Natural killer cell treated with Interleukin-12 subunit alpha and Interleukin-12 subunit beta and Interleukin-15 and Interleukin-18, amount 100 ng/mL, for 72 hours (primary cell): ENCODE results near the gene NUAK1. TPM values are rescaled to one million over a fixed set of nuclear protein-coding genes. Genes with fewer than 3 reads are reported as not detected.

ENCODE experiments used
- ATAC-seq, 2 donors: fragments of 150-1000 bp; cut with Tn5 transposase in 1 of 2; sonication (Bioruptor Pico), chemical (Tn5 transposase) in 1 of 2; 2 replicates each; pipeline ENCODE4 v1.10.0; 2021
- DNase-seq: peaks from one replicate; pipeline ENCODE4 v3.0.0; 2022; ENCODE audit warnings: low spot score
- H3K27ac Mint-ChIP-seq, 2 donors: 1 replicate in 1 of 2; 2 replicates in 1 of 2; pipeline ENCODE4 v1.8.0; 2022; ENCODE audit warnings: mixed read lengths in 2 of 2, mild to moderate bottlenecking in 1 of 2, moderate library complexity in 1 of 2
- H3K27me3 Mint-ChIP-seq, 2 donors: 1 replicate in 1 of 2; 2 replicates in 1 of 2; pipeline ENCODE4 v1.8.0; 2022; ENCODE audit warnings: mixed read lengths in 2 of 2
- H3K36me3 Mint-ChIP-seq: one replicate; pipeline ENCODE4 v1.8.0; 2022; ENCODE audit warnings: mixed read lengths
- H3K4me1 Mint-ChIP-seq, 2 donors: 1 replicate in 1 of 2; 2 replicates in 1 of 2; pipeline ENCODE4 v1.8.0; 2022; ENCODE audit warnings: low read depth in 2 of 2, mixed read lengths in 2 of 2, mild to moderate bottlenecking in 1 of 2
- H3K4me3 Mint-ChIP-seq: one replicate; pipeline ENCODE4 v1.8.0; 2022; ENCODE audit warnings: mixed read lengths
- H3K9me3 Mint-ChIP-seq: 2 replicates; pipeline ENCODE4 v1.8.0; 2022; ENCODE audit warnings: mixed read lengths
- total RNA-seq, 2 donors: library from RNA; stranded (reverse); gene quantifications; one replicate each; pipeline ENCODE4 v1.2.3, GENCODE V29; 2022

Gene NUAK1
- total RNA-seq, 2 donors from 2014 or later = 0.05 to 1.6 TPM

- no peak for DNase-seq
- H3K4me3 Mint-ChIP-seq = no peak overlapping the region
- H3K9me3 Mint-ChIP-seq = peaks cover 3% of the 10 kb centered on the region
- no peaks in the 10 kb centered on the region for H3K4me1 Mint-ChIP-seq
- no peaks in the 10 kb centered on the region for H3K36me3 Mint-ChIP-seq
- H3K27ac Mint-ChIP-seq = no peak overlapping the region
- ATAC-seq = no peak
- H3K27me3 Mint-ChIP-seq = peaks cover 11 to 14% of the 10 kb centered on the region in 2 donors
Measured at GRCh38 chr12:106039646-106040404, 98.9 kb downstream of the NUAK1 start.

GRCh38 chr12:106039242-106039641, 99.5 kb downstream of the NUAK1 start:
- ATAC-seq (no peak), DNase-seq (no peak)
- Mint-ChIP-seq H3K9me3 (peaks cover 3% of the 10 kb centered on the region), H3K4me1 (no peaks in the 10 kb centered on the region), H3K4me3 (no peak overlapping the region), H3K27ac (no peak overlapping the region), H3K27me3 (peaks cover 11 to 14% of the 10 kb centered on the region in 2 donors), H3K36me3 (no peaks in the 10 kb centered on the region)

GRCh38 chr12:106037524-106038298, 101.0 kb downstream of the NUAK1 start:
- H3K4me1 Mint-ChIP-seq = no peaks in the 10 kb centered on the region
- no peak for ATAC-seq
- no peak for DNase-seq
- no peaks in the 10 kb centered on the region for H3K36me3 Mint-ChIP-seq
- H3K9me3 Mint-ChIP-seq = peaks cover 3% of the 10 kb centered on the region
- H3K27me3 Mint-ChIP-seq = peaks cover 11 to 13% of the 10 kb centered on the region in 2 donors
- no peak overlapping the region for H3K4me3 Mint-ChIP-seq
- no peak overlapping the region for H3K27ac Mint-ChIP-seq

GRCh38 chr12:106035421-106035820, 103.3 kb downstream of the NUAK1 start:
- no peak overlapping the region for H3K4me3 Mint-ChIP-seq
- DNase-seq = no peak
- H3K9me3 Mint-ChIP-seq = peaks cover 3% of the 10 kb centered on the region
- no peaks in the 10 kb centered on the region for H3K36me3 Mint-ChIP-seq
- H3K27me3 Mint-ChIP-seq = peaks cover 8 to 10% of the 10 kb centered on the region in 2 donors
- ATAC-seq = no peak
- no peak overlapping the region for H3K27ac Mint-ChIP-seq
- H3K4me1 Mint-ChIP-seq = no peaks in the 10 kb centered on the region

GRCh38 chr12:106034316-106034715, 104.4 kb downstream of the NUAK1 start:
- no peak for ATAC-seq
- no peaks in the 10 kb centered on the region for H3K4me1 Mint-ChIP-seq

GRCh38 chr12:106033161-106033675, 105.5 kb downstream of the NUAK1 start:
- Mint-ChIP-seq H3K9me3 (peaks cover 1% of the 10 kb centered on the region), H3K4me3 (no peak overlapping the region), H3K27me3 (peaks cover 11 to 21% of the 10 kb centered on the region in 2 donors), H3K4me1 (no peaks in the 10 kb centered on the region), H3K36me3 (no peaks in the 10 kb centered on the region), H3K27ac (no peak overlapping the region)
- ATAC-seq (peak in 1 of 2 donors; percentile 53), DNase-seq (no peak)

More at GRCh38 chr12:106034316-106034715, 104.4 kb downstream of the NUAK1 start:
- Mint-ChIP-seq H3K9me3 (peaks cover 3% of the 10 kb centered on the region), H3K36me3 (no peaks in the 10 kb centered on the region), H3K4me3 (no peak overlapping the region), H3K27me3 (peaks cover 13 to 14% of the 10 kb centered on the region in 2 donors), H3K27ac (no peak overlapping the region)
- no peak for DNase-seq

GRCh38 chr12:106032623-106032925, 106.2 kb downstream of the NUAK1 start:
- H3K4me1 Mint-ChIP-seq = no peaks in the 10 kb centered on the region
- H3K9me3 Mint-ChIP-seq = no peaks in the 10 kb centered on the region
- H3K36me3 Mint-ChIP-seq = no peaks in the 10 kb centered on the region
- DNase-seq (no peak), ATAC-seq (no peak)
- H3K27ac Mint-ChIP-seq = no peak overlapping the region
- no peak overlapping the region for H3K4me3 Mint-ChIP-seq
- H3K27me3 Mint-ChIP-seq = peaks cover 10 to 27% of the 10 kb centered on the region in 2 donors

GRCh38 chr12:106031761-106032622, 106.8 kb downstream of the NUAK1 start:
- Mint-ChIP-seq H3K4me1 (no peaks in the 10 kb centered on the region), H3K36me3 (no peaks in the 10 kb centered on the region), H3K9me3 (no peaks in the 10 kb centered on the region), H3K27ac (no peak overlapping the region), H3K27me3 (peaks cover 12 to 32% of the 10 kb centered on the region in 2 donors), H3K4me3 (no peak overlapping the region)
- DNase-seq (no peak), ATAC-seq (no peak)

- Mint-ChIP-seq H3K9me3 (no peaks in the 10 kb centered on the region), H3K27me3 (peaks cover 16 to 34% of the 10 kb centered on the region in 2 donors), H3K27ac (no peak overlapping the region), H3K4me3 (no peak overlapping the region), H3K36me3 (no peaks in the 10 kb centered on the region), H3K4me1 (no peaks in the 10 kb centered on the region)
- DNase-seq (no peak), ATAC-seq (no peak)
Measured at GRCh38 chr12:106030210-106031071, 108.3 kb downstream of the NUAK1 start.

GRCh38 chr12:106029532-106029931, 109.2 kb downstream of the NUAK1 start:
- H3K27ac Mint-ChIP-seq = no peak overlapping the region
- ATAC-seq (no peak), DNase-seq (no peak)
- no peak overlapping the region for H3K4me3 Mint-ChIP-seq
- H3K27me3 Mint-ChIP-seq = peaks cover 16 to 34% of the 10 kb centered on the region in 2 donors
- H3K36me3 Mint-ChIP-seq = no peaks in the 10 kb centered on the region
- H3K4me1 Mint-ChIP-seq = no peaks in the 10 kb centered on the region
- no peaks in the 10 kb centered on the region for H3K9me3 Mint-ChIP-seq

GRCh38 chr12:106027911-106028310, 110.8 kb downstream of the NUAK1 start:
- no peak for DNase-seq
- ATAC-seq = no peak
- peaks cover 14 to 34% of the 10 kb centered on the region in 2 donors for H3K27me3 Mint-ChIP-seq
- H3K4me3 Mint-ChIP-seq = no peak overlapping the region
- no peaks in the 10 kb centered on the region for H3K4me1 Mint-ChIP-seq
- no peak overlapping the region for H3K27ac Mint-ChIP-seq
- no peaks in the 10 kb centered on the region for H3K9me3 Mint-ChIP-seq
- H3K36me3 Mint-ChIP-seq = no peaks in the 10 kb centered on the region

- no peaks in the 10 kb centered on the region for H3K4me1 Mint-ChIP-seq
- ATAC-seq (no peak), DNase-seq (no peak)
- H3K27me3 Mint-ChIP-seq = peaks cover 16 to 34% of the 10 kb centered on the region in 2 donors
- no peak overlapping the region for H3K4me3 Mint-ChIP-seq
- H3K36me3 Mint-ChIP-seq = no peaks in the 10 kb centered on the region
- H3K27ac Mint-ChIP-seq = no peak overlapping the region
- no peaks in the 10 kb centered on the region for H3K9me3 Mint-ChIP-seq
Measured at GRCh38 chr12:106027286-106027685, 111.5 kb downstream of the NUAK1 start.

GRCh38 chr12:106025129-106025528, 113.6 kb downstream of the NUAK1 start:
- DNase-seq (no peak), ATAC-seq (no peak)
- H3K36me3 Mint-ChIP-seq = no peaks in the 10 kb centered on the region
- H3K4me3 Mint-ChIP-seq = no peak overlapping the region
- H3K27ac Mint-ChIP-seq = no peak overlapping the region
- no peaks in the 10 kb centered on the region for H3K4me1 Mint-ChIP-seq
- H3K9me3 Mint-ChIP-seq = no peaks in the 10 kb centered on the region
- H3K27me3 Mint-ChIP-seq = peaks cover 19 to 36% of the 10 kb centered on the region in 2 donors
